Chondrocyte (in vitro differentiated cells): ENCODE results near the gene EDARADD. TPM values are rescaled to one million over a fixed set of nuclear protein-coding genes. Genes with fewer than 3 reads are reported as not detected.
"Not testable (repeated sequence)": the region's sequence is repeated elsewhere in the genome, so short reads cannot be mapped to it uniquely, and the experiment has no call there.

Source experiments
- DNase-seq: peaks from one replicate; pipeline ENCODE4 v3.0.0; 2021; ENCODE audit warnings: mixed read lengths, low spot score
- H3K27ac Mint-ChIP-seq: one replicate; pipeline ENCODE4 v1.8.0; 2021; ENCODE audit warnings: mild to moderate bottlenecking, moderate library complexity, mixed read lengths; ENCODE audit not compliant: unreplicated experiment
- H3K27me3 Mint-ChIP-seq: 2 replicates; pipeline ENCODE4 v1.8.0; 2021; ENCODE audit warnings: low read depth, mixed read lengths
- H3K36me3 Mint-ChIP-seq: 2 replicates; pipeline ENCODE4 v1.8.0; 2021; ENCODE audit warnings: low read depth, mixed read lengths
- H3K4me1 Mint-ChIP-seq: 2 replicates; pipeline ENCODE4 v1.8.0; 2021; ENCODE audit warnings: low read depth, mild to moderate bottlenecking, mixed read lengths
- H3K4me3 Mint-ChIP-seq: one replicate; pipeline ENCODE4 v1.8.0; 2021; ENCODE audit warnings: mild to moderate bottlenecking, moderate library complexity, mixed read lengths; ENCODE audit not compliant: unreplicated experiment
- H3K9me3 Mint-ChIP-seq: 2 replicates; pipeline ENCODE4 v1.8.0; 2021; ENCODE audit warnings: low read depth, mixed read lengths
- long read RNA-seq: library from polyadenylated mRNA; stranded (forward); transcript quantifications from one replicate; pipeline ENCODE4 v2.0.0, GENCODE V29; 2021
- total RNA-seq: library from RNA; stranded (reverse); gene quantifications from 3 replicates; pipeline ENCODE4 v1.2.1, GENCODE V29; 2021
- TF ChIP-seq, protein P1 (sequence below): fragments of 200-600 bp; sonication (generic); IDR thresholded peaks from 2 replicates; pipeline ENCODE4 v1.5.0; 2021; ENCODE audit warnings: antibody characterized with exemption, mild to moderate bottlenecking, moderate library complexity

The EDARADD gene
- total RNA-seq, result 0.18 to 0.40 TPM in 2 of 3 replicates, not detected in the other
- long read RNA-seq, result 0 reads

DNA sequence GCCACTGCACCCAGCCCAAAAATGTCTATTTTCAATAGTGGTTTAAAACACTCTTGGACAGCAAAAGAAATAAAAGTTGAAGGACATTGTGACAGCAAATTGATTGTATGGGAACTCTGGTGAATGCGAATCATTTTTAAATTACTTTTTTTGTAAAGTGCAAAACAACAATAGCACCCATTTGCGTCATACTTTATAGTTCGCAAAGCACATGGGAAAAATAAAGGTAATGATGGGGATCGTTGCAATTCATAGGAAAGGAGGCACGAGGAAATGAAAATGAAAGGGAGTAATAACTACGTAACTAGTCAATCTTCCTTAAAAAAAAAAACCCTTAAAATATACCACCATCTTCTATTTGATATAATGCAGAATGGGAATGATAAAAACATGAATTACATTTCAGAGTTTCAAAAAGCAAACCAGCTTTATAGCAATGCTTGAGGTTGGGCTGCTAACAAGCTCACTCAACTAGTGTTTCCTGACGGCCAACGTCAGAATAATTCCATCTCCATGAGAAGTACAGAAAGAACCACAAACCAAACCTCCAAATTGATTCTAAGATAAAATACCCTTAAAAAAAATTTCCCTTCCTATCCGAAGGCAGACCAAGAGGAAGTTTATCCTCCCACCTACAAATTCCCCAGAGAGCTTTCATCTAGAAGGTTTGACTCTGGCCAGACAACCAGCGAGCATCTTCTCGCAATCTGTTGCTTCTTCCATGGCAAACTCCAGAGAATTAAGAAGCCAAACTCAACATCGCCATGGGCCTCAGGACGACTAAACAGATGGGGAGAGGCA is at the start of gene EDARADD:
Gene EDARADD, plus strand, starts transcription at position 606 of the 801 bp plus-strand sequence. Its CDS starts 159 bp downstream, at position 765.
- TF ChIP-seq, protein P1, sequence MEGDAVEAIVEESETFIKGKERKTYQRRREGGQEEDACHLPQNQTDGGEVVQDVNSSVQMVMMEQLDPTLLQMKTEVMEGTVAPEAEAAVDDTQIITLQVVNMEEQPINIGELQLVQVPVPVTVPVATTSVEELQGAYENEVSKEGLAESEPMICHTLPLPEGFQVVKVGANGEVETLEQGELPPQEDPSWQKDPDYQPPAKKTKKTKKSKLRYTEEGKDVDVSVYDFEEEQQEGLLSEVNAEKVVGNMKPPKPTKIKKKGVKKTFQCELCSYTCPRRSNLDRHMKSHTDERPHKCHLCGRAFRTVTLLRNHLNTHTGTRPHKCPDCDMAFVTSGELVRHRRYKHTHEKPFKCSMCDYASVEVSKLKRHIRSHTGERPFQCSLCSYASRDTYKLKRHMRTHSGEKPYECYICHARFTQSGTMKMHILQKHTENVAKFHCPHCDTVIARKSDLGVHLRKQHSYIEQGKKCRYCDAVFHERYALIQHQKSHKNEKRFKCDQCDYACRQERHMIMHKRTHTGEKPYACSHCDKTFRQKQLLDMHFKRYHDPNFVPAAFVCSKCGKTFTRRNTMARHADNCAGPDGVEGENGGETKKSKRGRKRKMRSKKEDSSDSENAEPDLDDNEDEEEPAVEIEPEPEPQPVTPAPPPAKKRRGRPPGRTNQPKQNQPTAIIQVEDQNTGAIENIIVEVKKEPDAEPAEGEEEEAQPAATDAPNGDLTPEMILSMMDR, result no peak
- H3K4me3 Mint-ChIP-seq, result peak within 1 kb of the TSS; percentile 74
- peaks cover 53% of the 10 kb centered on the region for H3K27me3 Mint-ChIP-seq
- H3K9me3 Mint-ChIP-seq, result no peaks in the 10 kb centered on the region
- peaks cover 9% of the 10 kb centered on the region for H3K4me1 Mint-ChIP-seq
- no peak within 1 kb of the TSS for H3K27ac Mint-ChIP-seq
- no peak for DNase-seq
- peaks cover 2% of the 10 kb centered on the region for H3K36me3 Mint-ChIP-seq

DNA sequence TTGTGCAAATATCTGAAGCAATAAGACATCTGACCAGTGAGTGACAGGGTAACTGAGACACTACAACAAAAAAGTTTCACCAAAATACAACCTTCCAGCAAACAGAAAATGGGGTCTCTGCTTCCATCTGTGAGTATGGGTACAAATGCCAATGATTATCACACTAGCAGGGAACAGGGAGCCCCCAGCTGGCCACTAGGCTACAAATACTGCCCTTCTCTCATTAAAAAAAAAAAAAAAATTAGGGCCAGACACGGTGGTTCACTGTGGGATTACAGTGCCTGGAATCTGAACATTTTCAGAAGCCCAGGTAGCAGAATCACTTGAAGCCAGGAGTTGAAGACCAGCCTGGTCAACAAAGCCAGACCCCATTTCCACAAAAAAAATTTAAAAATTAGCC is 48.4 kb upstream of the EDARADD start:
- Mint-ChIP-seq H3K36me3 (no peaks in the 10 kb centered on the region), H3K4me1 (peaks cover 4% of the 10 kb centered on the region), H3K27me3 (peaks cover 2% of the 10 kb centered on the region), H3K9me3 (no peaks in the 10 kb centered on the region), H3K27ac (no peak overlapping the region), H3K4me3 (no peak overlapping the region)
- DNase-seq, result no peak
- TF ChIP-seq, protein P1, result peak; percentile 49

- peaks cover under 1% of the 10 kb centered on the region for H3K4me1 Mint-ChIP-seq
- TF ChIP-seq, protein P1, result no peak
These were observed 46.0 kb upstream of the EDARADD start for GRCh38 chr1:236348071-236348470.

DNA sequence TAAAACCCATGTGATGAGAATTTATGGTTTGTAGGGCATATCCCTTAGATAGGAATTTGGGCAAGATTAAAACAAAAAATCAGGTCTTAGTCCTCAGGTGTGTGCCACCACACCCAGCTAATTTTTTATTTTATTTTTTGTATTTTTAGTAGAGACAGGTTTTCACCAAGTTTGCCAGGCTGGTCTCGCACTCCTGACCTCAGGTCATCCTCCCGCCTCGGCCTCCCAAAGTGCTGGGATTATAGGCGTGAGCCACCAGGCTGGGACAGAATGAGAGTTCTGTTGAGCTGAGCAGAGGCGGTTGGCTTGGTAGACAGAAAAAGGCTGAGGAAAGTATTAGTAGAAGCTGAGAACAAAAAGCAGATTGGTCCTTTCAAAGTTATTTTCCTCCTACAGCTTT is 43.8 kb upstream of the EDARADD start:
- Mint-ChIP-seq H3K36me3 (no peaks in the 10 kb centered on the region), H3K4me1 (no peaks in the 10 kb centered on the region), H3K27ac (no peak overlapping the region), H3K4me3 (no peak overlapping the region), H3K27me3 (peaks cover 7% of the 10 kb centered on the region), H3K9me3 (no peaks in the 10 kb centered on the region)
- TF ChIP-seq, protein P1, result no peak
- DNase-seq, result no peak

More at GRCh38 chr1:236348071-236348470, 46.0 kb upstream of the EDARADD start:
- H3K27ac Mint-ChIP-seq, result no peak overlapping the region
- DNase-seq, result no peak
- peaks cover 5% of the 10 kb centered on the region for H3K27me3 Mint-ChIP-seq
- H3K36me3 Mint-ChIP-seq, result no peaks in the 10 kb centered on the region
- H3K4me3 Mint-ChIP-seq, result no peak overlapping the region
- no peaks in the 10 kb centered on the region for H3K9me3 Mint-ChIP-seq

GRCh38 chr1:236351875-236352573 is 42.1 kb upstream of the EDARADD start:
- H3K36me3 Mint-ChIP-seq, result no peaks in the 10 kb centered on the region
- DNase-seq, result no peak
- peaks cover 7% of the 10 kb centered on the region for H3K27me3 Mint-ChIP-seq
- H3K9me3 Mint-ChIP-seq, result no peaks in the 10 kb centered on the region
- TF ChIP-seq, protein P1, result no peak
- H3K27ac Mint-ChIP-seq, result no peak overlapping the region
- H3K4me1 Mint-ChIP-seq, result no peaks in the 10 kb centered on the region
- no peak overlapping the region for H3K4me3 Mint-ChIP-seq

DNA sequence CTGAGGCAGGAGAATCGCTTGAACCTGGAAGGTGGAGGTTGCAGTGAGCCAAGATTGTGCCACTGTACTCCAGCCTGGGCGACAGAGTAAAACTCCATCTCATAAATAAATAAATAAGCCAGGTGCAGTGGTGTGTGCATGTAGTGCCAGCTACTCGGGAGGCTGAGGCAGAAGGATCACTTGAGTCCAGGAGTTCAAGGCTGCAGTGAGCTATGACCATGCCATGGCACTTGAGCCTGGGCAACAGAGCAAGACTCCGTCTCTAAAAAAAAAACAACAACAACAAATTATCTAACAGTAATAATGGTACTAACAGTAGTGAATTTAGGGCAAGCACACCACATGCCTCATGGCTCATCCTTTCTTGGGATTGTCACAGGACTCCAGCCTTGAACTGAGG is 41.3 kb upstream of the EDARADD start:
- not testable (repeated sequence) for H3K27me3 Mint-ChIP-seq, H3K4me3 Mint-ChIP-seq, H3K27ac Mint-ChIP-seq, H3K9me3 Mint-ChIP-seq, H3K36me3 Mint-ChIP-seq, DNase-seq, H3K4me1 Mint-ChIP-seq
